ENCODE results near the gene PC.
"Not testable (repeated sequence)": the region's sequence is repeated elsewhere in the genome, so short reads cannot be mapped to it uniquely, and the experiment has no call there.

Gene PC

DNA sequence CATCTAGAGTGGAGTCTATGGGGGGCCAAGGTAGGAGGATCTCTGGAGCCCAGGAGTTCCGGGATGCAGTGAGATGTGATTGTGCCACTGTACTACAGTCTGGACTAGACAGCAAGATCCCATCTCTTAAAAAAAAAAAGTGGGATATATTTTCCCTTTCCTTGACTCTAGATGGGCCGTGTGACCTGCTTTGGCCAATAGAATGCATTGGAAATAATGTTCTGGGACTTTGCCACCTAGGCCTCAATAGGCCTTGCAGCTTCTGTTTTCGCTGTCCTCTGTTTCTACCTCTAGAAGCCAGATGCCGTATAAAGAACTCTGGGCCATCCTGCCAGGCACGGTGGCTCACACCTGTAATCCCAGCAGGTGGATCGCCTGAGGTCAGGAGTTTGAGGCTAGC, 20.5 kb upstream of the PC start:
- no peak for DNase-seq (ENCODE audit: low read depth)

DNA sequence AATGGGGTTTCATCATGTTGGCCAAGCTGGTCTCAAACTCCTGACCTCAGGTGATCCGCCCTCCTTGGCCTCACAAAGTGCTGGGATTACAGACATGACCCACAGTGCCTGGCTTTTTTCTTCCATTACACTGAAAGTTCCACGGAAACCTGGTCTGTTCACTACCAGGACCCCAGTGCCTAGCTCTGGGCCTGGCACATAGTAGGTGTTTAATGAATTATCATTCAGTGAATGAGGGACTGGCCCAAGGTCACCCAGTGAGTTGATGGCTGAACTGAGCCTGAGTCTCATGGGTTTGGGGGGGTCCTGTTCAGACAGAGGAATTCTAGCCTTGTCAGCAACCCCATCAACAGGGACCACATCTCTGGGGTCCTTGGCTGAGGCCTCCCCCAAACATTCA, 20.0 kb upstream of the PC start:
- DNase-seq (ENCODE audit: low read depth) = no peak

DNA sequence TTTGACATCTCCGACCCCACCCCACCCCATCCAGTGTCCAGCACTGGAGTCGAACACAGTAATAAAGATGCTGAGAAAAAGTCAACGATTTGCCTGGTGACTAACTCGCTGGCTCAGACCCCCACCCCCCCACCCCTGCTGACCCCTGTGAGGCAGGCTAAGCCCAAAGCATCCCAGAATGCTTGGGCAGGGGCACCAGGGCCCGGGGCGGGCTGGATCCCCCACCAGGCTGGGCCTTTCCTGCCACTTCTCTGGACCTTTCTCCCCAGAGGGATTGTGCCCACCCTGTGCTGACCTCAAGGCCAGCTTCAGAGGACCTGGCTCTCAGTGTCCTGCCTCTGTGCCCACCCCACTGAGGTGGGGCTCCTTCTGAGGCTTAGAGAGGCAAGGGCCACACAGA, 18.7 kb upstream of the PC start:
- no peak for DNase-seq (ENCODE audit: low read depth)

DNA sequence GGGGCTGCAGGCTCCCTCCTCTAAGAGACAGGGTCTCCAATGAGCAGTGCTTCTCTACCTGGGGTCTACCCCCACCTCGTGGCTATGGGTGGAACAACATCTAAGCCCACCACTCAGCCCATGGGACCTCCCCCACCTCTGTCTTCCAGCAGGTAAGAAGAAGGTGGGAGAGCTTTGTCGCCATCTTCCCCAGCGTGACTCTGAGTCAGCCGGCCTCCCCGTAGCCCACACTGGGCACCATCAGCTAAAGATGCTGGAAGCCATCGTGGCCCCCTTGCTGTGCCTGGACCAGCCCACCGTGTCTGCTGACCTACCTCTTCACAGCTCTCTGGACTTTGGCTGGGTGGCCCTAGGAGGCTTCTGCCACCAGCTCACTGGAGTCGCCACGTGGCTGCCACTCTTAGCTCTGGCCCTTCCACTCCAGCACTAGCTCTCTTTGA, 17.9 kb upstream of the PC start:
- no peak for DNase-seq (ENCODE audit: low read depth)

DNA sequence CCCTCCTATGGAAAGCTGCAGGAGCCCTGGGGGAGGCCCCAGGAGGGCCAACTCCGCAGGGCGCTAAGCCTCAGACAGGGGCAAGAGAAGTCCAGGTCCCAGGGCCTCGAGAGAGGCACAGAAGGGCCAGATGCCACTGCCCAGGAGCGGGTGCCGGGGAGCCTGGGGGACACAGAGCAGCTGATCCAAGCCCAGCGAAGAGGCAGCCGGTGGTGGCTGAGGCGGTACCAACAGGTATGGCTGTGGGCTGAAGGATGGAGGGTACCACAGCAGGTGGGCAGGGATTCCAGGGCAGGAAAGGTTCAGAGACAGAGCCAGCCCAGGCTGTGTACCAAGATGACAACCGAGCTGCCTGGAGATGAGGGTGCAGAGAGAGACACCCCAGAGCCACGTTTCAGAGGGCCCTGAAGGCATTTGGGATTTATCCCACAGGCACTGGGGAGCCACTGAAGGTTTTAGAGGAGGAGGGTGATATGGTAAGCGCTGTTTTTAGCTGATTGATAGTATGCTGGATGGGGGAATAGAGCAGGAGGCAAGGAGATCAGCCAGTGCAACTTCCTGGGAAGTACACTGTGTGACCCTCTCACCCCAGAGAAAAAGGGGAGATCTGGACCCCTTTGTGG, 17.3 kb upstream of the PC start:
- DNase-seq (ENCODE audit: low read depth) = no peak

DNA sequence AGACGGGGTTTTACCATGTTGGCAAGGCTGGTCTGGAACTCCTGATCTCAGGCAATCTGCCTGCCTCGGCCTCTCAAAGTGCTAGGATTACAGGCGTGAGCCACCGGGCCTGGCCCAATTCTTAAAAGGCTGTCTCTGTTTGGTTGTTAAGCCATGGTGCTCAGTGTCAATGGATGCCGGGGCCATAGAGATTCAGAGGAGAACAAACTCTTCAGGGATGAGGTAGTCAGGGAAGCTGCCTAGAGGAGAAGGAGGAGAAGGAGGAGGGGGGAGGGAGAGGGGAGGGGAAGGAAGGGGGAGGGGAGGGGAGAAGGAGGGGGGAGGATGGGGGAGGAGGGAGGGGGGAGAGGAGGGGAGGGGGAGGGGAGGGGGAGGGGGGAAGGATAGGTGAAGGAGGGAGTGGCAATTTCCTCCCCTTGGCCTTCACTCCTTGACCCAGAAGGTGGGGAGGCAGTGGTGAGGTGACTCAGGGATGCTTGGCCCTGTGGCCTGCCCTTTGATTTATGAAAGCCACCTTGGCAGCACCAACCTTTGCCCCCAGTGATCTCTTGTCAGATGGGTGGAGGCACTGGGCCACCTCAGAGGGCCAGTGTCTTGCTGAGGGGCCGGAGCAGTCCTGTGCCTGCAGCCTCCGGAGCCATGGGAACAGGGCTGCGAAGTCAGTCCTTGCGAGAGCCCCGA, 16.7 kb upstream of the PC start, which contains the start of gene C11orf86:
Gene C11orf86 (plus strand): TSS at position 581 of the 681 bp plus-strand sequence. CDS start 59 bp downstream, at position 640.
- DNase-seq (ENCODE audit: low read depth) = peak; percentile 40

DNA sequence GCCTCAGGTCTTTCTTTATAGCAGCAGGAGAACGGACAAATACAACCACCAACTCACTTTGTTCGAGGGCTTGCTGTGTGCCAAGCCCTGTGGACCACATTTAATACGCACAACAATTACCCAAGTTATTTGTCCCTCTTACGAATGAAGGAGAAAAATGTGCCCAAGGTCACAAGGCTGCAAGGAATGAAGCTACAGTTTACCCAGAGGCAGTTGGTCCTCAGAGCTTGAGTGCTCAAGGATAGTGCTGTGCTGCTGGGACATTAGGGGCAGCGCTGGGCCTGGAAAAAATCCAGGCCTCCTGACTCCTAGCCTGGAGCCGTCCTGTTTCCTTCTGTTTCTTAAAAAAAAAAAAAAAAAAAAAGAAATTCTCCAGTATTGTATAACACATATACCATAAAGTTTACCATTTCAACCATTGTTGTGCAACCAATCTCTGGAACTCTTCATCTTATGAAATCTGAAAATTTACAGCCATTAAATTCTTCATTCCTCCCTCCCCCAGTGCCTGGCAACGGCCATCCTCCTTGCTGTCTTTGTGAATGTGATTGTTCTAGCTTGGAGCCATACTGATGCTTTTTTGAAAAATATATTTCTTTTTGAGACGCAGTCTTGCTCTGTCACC, 15.9 kb upstream of the PC start:
- DNase-seq (ENCODE audit: low read depth) = peak; percentile 76

DNA sequence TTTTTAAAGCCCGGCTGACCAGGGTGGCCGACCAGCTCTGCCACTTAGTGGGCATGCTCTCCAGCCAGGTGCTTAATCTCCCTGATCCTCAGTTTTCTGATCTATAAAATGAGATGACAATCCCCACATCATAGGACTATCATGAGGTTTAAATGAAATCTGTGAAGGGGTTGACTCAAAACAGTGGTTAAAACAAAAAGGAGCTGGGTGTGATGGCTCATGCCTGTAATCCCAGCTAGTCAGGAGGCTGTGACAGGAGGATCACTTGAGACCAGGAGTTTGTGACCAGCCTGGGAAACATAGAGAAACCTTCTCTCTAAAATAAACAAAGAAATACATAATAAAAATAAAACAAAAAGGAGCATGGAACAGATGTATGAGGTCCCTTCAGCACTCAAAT, 13.3 kb upstream of the PC start:
- DNase-seq (ENCODE audit: low read depth) = no peak

DNA sequence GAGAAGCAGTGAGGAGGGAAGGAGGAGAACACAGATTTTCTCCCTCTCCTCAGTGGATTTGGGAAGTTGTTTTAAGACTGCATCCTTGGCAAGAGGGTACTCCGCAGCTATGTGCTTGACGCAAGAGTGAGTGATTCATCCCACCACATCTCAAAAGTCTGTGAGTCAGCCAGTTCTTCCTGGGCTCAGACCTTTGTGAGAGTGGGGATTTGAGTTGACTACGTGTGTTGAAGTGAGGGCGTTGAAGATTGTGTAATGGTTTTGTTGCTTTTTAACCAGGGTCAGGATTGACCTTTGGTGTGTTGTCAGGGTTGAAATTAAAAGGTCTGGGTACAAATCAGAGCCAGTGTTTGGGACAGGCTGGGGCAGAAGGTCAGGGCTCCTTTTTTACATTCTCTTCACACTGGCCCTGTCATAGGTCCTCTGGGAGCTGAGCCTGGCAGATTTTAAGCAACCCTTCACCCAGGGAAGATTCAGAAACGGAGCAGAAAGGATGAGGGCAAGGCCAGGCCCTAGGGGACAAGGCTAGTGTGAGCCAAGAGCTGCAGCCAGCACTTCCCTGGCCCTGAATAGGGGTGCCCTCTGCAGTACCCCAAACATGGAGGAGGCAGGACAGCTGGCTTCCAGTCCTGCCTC, 12.7 kb upstream of the PC start:
- peak; percentile 100 for DNase-seq (ENCODE audit: low read depth)

DNA sequence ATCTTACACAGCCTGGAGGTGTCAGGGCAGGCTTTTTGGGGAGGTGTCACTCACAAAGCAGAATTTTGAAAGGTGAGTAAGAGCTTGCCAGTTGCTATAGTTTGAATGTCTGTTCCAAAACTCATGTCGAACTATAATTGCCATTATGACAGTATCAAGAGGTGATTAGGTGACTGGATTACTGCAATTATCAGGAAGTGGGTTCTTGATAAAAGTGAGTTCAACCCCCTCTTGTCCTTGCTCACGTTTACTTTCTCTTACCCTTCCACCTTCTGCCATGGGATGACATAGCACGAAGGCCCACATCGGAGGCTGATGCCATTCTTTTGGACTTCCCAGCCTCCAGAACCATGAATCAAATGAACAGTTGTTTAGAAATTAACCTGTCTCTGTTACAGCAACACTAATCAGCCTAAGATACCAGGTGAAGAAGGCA, 12.2 kb upstream of the PC start:
- no peak for DNase-seq (ENCODE audit: low read depth)

DNA sequence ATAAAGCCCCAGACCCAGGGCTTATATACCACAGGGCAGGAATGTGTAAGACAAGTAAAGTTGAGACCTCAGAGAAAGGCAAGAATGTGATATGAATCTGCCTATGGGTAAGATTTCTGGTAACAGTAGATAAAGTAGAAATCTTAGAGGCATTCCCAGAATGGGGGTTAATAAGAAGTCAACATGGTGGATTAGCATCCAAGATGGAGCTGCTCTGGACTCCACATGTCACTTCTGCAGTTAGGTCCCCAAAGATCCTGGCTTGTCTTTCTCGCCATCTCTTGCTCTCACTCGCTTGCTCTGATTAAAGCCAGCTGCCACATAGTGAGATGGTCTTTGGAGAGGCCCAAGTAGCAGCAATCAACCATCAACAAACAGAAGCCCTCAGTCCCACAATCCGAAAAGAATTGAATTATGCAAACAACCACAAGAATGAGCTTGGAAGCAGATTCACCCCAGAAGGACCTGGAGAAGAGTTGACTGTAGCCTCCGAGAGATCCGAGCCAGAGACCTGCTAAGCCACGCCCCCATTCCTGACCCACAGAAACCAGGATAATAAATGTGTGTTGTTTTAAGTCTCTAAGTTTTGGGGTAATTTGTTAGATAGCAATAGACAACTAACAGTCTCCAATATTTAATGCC, 11.5 kb upstream of the PC start:
- DNase-seq (ENCODE audit: low read depth) = peak; percentile 94

DNA sequence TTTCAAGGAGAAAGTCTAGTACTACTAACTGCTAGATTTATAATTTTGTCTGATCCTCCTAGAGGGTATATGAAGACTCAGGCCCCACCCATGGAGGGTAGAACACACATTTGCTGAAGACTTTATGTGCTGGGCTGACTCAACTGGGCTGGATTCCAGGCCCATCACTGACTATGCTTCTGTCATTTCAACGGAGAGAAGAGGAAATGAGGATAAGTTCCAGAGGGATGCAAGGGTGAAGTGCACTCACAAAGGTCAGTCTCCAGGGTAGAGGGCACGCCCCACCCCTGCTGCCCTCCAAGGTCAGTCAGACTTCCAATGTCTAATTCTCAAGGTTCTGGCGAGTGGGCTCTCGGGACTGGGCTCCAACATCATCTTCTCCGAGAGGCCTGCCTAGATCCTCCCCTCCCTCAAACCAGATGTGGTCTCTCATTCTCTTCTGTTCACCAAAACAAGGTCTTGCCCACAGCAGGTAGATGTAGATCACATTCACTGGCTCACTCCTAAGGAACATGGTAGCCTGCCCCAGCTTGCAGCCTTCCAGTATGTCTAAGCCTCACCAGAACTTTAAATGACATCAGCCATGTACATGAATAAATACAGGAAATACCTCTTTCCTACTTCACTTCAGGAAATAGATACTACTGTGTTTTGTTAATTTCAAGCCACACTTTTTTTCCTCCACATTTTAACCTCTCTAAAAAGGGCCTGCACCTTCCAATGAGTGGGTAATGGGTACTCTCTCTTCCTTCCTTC, 9.7 kb upstream of the PC start:
- DNase-seq (ENCODE audit: low read depth) = peak; percentile 73

DNA sequence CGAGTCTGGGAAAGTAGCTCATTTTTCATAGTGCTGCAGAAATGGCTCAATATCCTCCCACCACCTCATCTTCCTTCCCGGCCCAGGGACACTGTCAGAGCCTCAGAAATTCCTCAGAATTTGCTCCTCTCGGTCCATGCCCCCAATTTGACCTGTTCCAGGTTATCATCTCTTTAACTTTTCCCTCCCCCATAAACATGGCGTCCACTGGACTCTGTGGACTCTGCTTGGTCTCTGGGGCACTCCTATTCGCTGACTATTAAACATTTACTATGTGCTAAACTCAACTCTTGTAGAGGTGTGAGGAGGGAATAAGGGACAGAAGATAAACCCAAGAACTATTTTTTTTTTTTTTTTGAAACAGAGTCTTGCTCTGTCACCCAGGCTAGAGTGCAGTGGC, 8.2 kb upstream of the PC start:
- no peak for DNase-seq (ENCODE audit: low read depth)

DNA sequence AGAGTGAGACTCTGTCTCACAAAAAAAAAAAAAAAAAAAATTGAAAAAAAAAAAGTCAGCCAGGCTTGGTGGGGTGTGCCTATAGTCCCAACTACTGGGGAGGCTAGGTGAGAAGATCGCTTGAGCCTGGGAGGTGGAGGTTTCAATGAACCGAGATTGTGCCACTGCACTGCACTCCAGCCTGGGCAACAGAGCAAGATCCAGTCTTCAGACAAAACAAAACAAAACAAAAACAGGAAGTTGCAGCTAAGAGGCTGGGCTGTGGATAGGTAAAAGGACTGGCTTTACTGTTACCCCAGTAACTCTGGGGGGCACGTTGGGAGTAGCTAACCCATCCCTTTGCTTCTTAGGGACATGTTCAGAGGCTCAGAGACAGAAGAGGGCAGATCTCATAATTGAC, 6.3 kb upstream of the PC start:
- no peak for DNase-seq (ENCODE audit: low read depth)

DNA sequence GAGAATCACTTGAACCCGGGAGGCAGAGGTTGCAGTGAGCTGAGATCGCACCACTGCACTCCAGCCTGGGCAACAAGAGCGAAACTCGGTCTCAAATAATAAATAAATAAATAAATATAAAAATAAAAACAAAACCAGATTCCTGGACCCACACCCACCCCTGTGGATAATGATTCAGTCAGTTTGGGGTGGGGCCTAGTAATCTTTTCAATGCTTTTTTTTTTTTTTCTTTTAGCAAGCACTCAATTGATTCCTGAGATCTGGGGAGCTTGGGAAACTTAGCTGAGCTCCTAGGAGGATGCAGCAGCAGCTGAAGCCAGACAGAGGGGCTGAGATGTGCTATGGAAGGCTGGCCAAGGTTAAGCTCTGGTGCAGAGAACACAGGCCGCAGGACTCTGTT, 4.6 kb upstream of the PC start:
- DNase-seq (ENCODE audit: low read depth) = no peak

DNA sequence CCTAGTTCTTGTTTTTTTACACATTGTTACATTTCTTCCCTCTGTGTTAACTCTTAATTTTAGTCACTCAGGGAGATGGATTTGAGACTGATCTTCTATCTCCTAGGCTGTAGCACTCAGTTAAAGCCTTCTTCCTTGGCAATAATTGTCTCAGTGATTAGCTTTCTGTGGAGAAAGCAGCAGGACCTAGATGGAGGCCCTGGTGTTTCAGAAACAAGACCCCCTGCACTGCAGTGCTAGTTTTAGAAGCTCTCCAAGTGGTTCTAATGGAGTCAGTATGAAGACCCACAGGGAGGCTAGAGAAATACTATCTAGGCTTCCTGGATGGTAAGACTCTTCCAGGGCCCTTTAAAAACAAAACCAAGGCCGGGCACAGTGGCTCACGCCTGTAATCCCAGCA, 4.1 kb upstream of the PC start:
- DNase-seq (ENCODE audit: low read depth) = no peak

DNA sequence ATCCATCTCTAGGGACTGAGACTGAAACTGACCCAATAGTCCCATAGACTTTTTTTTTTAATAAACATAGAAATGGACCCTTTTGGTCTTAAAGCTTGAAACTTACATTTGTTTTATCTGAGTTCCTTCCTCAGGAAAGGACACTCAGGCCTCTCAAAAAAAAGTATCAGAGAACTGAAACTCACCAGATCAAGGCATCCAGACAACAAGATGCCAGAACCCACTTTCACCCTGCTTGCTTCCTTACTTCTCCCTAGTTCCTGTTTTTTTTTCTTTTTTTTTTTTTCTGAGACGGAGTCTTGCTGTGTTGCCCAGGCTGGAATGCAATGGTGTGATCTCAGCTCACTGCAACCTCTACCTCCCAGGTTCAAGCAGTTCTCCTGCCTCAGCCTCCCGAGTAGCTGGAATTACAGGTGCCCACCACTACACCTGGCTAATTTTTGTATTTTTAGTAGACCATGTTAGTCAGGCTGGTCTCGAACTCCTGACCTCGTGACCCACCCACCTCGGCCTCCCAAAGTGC, 3.6 kb upstream of the PC start:
- not testable (repeated sequence) for DNase-seq (ENCODE audit: low read depth)

DNA sequence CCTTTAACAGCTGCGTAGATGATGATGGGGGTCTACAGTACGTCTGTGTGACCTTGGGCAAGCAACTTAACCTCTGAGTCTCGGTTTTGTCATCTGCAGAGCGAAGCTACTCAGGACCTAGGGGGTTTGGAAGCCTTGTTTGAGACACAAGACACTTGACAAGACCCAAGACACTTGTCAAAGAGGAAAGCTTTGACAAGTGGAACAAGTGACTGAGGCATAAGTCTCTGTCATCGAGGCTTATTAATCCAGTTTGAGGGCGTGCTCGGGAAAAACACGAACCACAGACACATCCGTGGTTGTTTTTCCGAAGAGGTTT, 732 bp upstream of the PC start:
- DNase-seq (ENCODE audit: low read depth) = no peak

DNA sequence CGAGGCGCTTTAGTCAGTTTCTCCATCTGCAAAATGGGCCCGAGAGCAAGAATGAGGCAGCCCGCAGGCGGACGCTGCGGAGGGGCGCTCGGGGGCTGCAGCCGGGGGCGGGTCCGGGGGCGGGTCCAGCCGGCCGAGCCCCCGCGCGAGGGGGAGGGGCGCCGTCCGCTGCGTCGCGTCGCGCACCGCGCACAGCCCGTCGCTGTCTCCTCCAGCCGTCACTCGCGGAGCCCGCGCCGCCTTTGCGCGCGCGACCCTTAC, 282 bp downstream of the PC start:
- DNase-seq (ENCODE audit: low read depth) = no peak

DNA sequence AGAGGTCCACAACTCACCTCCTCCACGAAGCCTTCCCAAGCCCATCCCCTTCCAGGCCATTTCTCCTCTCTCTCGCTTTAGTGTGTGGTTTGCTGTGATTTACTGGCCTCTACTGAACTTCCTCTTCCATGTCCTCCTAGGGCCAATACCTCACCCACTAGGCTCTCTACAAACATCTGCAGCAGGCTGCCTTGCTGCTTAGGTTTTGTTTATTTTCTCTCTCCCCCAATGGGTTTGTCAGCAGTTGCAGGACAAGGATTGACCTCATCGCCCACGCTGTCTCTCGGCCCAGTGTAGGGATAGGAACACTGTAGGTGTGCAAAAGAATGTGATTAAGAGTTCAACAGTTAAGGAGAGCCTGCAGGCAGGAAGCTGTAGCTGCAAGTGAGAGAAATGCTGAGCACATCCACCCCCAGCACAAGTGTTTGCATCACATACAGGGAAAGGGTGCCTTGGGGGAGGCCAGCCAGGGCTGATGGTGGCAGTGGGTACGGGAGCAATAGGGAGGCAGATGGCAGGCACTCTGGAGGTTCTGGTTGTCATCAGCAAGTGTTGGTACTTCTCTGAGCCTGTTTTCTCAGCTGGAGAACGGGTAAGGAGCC, 1.4 kb downstream of the PC start:
- DNase-seq (ENCODE audit: low read depth) = peak; percentile 74

DNA sequence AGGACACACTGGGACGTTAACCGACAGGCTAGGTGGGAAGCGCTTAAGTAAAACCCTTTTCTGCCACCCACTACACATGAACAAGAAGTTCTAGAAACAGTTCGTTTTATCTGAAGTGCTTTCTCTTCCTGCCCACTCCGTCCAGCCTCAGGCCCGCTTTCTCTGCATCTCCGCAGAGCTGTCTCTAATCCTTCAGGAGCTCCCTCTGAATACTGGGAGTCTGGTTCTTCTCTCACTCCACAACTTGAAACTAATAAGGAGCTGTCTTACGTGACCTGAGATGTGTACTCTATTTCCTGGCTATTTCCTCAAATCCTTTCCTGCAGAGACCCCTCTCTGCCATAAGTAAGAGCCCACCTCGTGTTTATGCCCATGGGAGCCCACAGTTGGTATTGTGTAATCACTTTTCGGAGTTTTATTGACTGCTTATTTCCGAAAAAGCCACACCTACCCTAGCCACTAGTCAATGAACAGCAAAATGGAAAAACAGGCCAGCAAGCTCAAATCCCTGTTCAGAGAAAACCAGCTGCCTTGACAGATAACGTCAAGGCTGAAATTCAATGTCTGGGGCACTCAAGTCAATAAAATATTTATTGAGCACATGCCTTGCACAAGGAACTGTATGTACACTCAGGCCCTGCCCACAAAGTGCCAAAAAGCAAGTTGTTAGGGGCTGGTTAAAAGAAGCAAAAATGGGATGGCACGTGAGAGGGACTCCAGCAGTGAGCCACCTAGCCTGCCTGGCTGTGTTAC, 4.9 kb downstream of the PC start:
- DNase-seq (ENCODE audit: low read depth) = no peak

Measured in amniotic epithelial cell (primary cell).